Ramos (cell line): ENCODE data around the gene PDE10A.

Source experiments
- in situ Hi-C: fragments of 300-500 bp; cut with MboI; formaldehyde crosslinking; loops from one replicate; pipeline ENCODE4 v1.14.3; 2022; ENCODE audit warnings: low sequenced_read_pairs; ENCODE audit not compliant: unreplicated experiment

PDE10A gene

DNA sequence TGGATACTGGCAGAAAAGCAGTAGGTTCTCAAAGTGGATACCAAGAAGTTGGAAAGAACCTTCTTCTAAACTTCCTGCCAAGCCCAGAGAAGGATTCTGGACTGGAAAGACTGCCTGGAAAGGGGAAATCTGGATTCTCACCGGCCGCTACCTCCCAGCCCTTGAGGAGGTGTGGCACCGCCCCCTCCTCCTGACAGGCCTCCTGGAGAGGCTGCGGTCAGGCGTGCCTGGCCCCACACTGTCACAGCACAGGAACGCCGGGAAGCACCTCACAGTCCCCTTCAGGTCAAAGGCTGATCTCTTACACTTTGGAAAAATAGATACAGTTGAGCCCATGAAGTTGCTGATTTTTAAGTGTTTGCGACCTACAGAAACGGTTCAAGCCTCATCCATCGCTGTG, 16.3 kb upstream of the PDE10A start:
- in situ Hi-C loops, result no loop called here

DNA sequence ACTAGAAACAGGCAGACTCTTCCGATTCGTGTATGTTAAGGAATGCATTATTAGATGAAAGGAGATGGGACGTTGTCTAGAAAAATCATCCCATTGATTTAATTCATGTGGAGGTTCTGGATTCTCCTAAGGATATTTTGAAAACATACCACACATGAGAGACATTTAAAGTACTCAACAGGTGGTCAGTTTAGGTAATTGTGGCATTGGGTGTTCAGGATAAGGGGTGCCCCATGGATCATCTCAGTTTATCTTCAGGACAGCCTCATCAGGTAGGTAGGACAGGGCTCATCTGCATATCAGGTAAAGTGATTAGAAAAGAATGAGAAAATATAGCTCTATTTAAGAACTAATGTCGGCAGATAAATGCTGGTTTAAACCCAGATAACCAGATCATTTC, 15.9 kb upstream of the PDE10A start:
- in situ Hi-C loops, result no loop called here

- in situ Hi-C loops, result no loop called here
Observed at GRCh38 chr6:165678429-165678828, 15.4 kb upstream of the PDE10A start.

GRCh38 chr6:165677091-165677490, 14.1 kb upstream of the PDE10A start:
- in situ Hi-C loops, result no loop called here

DNA sequence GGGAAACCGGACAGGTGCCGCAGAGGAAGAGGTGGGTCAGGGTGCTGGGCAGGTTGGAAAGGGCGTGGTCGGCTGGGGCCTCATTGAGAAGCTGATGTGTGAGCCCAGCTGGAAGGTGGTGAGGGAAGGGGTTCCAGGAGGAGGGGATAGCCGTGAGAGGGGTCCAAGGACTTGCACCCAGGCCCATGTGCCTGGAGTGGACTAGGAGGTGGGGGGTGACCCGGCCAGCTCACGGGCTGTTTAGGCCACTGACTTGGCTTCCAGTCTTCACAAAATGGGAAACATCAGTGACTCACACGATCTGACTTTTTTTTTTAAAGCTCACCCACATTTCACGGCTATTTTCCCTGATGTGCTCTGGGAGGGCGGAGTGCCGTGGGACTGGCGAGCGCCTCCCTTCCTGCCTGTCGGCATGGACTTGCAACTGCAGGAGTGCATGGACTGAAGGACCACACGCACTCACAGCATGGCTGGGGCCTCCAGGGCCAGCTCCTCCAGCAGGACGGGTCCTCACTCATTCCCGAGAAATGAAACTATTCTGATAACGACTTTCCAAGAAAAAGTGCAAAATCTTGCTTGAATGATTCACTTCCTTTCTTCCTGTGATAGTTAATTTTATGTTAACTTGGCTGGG, 13.5 kb upstream of the PDE10A start:
- in situ Hi-C loops, result no loop called here

- in situ Hi-C loops, result no loop called here
Observed at GRCh38 chr6:165675120-165675519, 12.1 kb upstream of the PDE10A start.

GRCh38 chr6:165674155-165675029, 11.4 kb upstream of the PDE10A start:
- in situ Hi-C loops, result no loop called here

- in situ Hi-C loops, result no loop called here
Observed at GRCh38 chr6:165671222-165671768, 8.3 kb upstream of the PDE10A start.

DNA sequence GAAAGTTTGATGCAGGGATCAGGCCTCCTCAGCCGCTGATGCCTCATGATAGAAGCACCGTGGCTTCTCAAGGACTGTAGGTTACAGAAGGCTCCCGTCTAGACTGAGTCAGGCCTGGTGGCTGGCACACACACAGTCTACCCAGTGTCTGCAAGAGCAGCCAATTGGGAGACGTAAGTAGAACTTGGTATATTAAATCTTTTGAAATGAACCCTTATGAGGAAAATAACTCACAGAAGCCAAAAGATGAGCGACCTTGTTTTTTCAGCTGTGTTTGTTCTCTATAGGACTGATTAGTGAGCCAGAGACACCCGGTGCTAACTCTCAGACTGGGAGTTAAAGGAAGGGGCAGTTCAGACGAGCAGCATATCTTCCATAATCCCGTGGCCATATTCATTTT, 5.9 kb upstream of the PDE10A start:
- in situ Hi-C loops, result no loop called here

- in situ Hi-C loops, result no loop called here
Observed at GRCh38 chr6:165665384-165665672, 2.3 kb upstream of the PDE10A start.

GRCh38 chr6:165664559-165665383, 1.7 kb upstream of the PDE10A start:
- in situ Hi-C loops, result no loop called here

GRCh38 chr6:165663736-165664558, 906 bp upstream of the PDE10A start:
- in situ Hi-C loops, result no loop called here

DNA sequence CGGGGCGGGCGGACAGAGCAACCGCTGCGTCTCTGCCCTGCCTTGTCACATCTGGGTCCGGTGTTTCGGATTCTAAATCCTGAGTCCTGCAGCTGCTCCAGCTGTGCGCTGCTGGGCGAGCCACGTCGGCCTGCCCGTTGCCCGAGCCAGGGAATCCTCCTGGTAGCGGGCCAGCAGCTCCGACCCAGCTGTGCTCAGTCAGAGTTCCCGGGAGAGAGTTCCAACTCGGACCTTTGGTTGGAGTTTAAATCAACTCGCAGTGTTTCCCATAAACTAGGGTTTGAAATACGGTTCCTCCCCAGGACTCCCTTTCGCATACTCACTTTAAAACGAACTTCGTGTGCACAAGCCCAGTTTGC, 315 bp upstream of the PDE10A start:
- in situ Hi-C loops, result no loop called here

- in situ Hi-C loops, result no loop called here
Observed at GRCh38 chr6:165662041-165662748, 846 bp downstream of the PDE10A start.

DNA sequence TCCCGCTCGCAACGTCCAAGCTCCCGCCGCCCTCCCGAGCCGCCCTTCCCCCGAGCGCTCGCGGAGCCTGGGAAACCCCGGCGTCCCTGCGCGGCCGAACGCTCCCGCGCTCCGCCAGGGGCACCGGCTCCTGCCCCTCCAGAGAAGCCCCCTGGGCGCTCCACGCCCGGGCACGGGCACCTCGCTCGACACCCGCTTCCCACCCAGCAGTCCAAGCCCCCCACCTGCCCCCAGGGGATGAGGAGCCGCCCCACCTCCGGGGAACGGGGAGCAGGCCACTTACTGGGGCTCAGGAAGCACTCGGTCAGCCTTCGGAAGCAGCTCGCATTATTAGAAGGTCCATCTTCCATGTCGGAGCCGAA, 1.4 kb downstream of the PDE10A start:
- in situ Hi-C loops, result no loop called here

GRCh38 chr6:165660857-165661663, 2.0 kb downstream of the PDE10A start:
- in situ Hi-C loops, result no loop called here

DNA sequence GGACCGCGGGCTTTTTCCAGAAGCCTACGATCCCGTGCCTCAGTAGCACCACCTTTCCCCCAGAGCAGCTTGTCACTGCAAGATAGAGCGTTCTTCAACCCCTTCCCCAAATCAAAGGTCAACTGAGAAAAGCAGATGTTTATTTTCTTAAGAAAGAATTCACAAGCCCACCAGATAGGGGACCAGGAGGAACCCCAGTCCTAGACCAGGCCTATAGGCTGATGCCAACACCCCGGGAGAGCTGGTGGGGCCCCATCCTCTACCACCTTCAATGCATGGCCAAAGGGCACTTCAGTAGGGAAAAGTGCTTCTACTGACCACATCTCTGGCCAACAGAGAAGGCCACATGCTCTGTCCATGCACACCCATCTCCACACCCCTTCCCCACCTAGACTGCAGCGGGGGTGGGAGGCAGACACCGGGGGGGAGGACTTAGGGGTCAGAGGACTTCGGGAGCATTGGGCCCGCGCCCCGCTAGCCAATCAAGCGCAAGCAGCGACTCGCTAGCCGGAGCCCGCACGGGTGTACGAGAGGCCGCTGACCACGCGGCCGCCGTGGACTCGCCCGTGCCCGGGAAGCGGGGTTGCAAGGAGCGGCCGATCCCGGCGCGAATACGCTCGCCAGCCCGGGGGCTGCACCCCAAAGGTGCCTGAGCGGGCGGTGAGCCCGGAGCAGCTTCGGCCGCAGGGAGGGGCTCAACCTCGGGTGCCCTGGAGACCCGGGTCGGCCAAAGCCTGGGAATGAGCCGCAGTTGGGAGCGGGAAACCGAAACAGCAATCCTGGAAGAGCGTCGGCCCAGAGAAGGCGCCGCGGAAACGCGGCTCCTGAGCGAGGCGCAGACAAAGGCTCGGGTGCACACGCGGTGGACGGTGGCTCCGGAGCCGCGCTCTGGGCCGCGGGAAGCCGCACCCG, 2.8 kb downstream of the PDE10A start:
- in situ Hi-C loops, result no loop called here
